NCI-H1436 treated with DMSO at 0.1 percent for 48 hours (cell line): ENCODE results near the gene GLTPD2.

Experiments
- DNase-seq: peaks from one replicate; lab custom pipeline; 2025; lab: John Stamatoyannopoulos, UW

GLTPD2 gene

GRCh38 chr17:4771519-4772234 lies 17.1 kb upstream of the GLTPD2 start, which contains the start of gene TM4SF5:
TM4SF5 (plus strand) TSS chr17:4771886; CDS start chr17:4771923, 37 bp downstream.
- DNase-seq, result no peak

GRCh38 chr17:4772235-4772613 lies 16.5 kb upstream of the GLTPD2 start:
- no peak for DNase-seq

GRCh38 chr17:4777969-4778760 lies 10.6 kb upstream of the GLTPD2 start:
- DNase-seq, result no peak

GRCh38 chr17:4780325-4780955 lies 8.3 kb upstream of the GLTPD2 start:
- no peak for DNase-seq

- DNase-seq, result no peak
Measured at GRCh38 chr17:4782652-4783051, 6.1 kb upstream of the GLTPD2 start.

- no peak for DNase-seq
Measured at GRCh38 chr17:4785311-4786105, 3.3 kb upstream of the GLTPD2 start.

GRCh38 chr17:4786106-4786511 lies 2.7 kb upstream of the GLTPD2 start, which contains the start of gene VMO1:
VMO1 (minus strand) TSS chr17:4786364; CDS start chr17:4786352, 12 bp downstream.
- DNase-seq, result no peak

GRCh38 chr17:4786516-4786915 lies 2.2 kb upstream of the GLTPD2 start:
- DNase-seq, result no peak

- no peak for DNase-seq
Measured at GRCh38 chr17:4788159-4788806, 481 bp upstream of the GLTPD2 start.

GRCh38 chr17:4789701-4789950 lies 862 bp downstream of the GLTPD2 start:
- DNase-seq, result no peak

GRCh38 chr17:4789951-4790704 lies 1.4 kb downstream of the GLTPD2 start:
- no peak for DNase-seq

GRCh38 chr17:4790705-4791088 lies 1.9 kb downstream of the GLTPD2 start:
- no peak for DNase-seq

GRCh38 chr17:4795168-4795567 lies 6.4 kb downstream of the GLTPD2 start:
- DNase-seq, result no peak

GRCh38 chr17:4796552-4796920 lies 7.8 kb downstream of the GLTPD2 start:
- no peak for DNase-seq

GRCh38 chr17:4800462-4801196 lies 11.9 kb downstream of the GLTPD2 start:
- no peak for DNase-seq

GRCh38 chr17:4802228-4802627 lies 13.5 kb downstream of the GLTPD2 start, which contains the start of gene C17orf114:
C17orf114 (minus strand) TSS chr17:4802328.
- no peak for DNase-seq

GRCh38 chr17:4806456-4806776 lies 17.7 kb downstream of the GLTPD2 start:
- DNase-seq, result no peak

GRCh38 chr17:4806777-4807604 lies 18.2 kb downstream of the GLTPD2 start, which contains the start of gene PLD2:
PLD2 (plus strand) TSS chr17:4807152; CDS start chr17:4807773, 621 bp downstream.
- no peak for DNase-seq

- no peak for DNase-seq
Measured at GRCh38 chr17:4807605-4808377, 19.0 kb downstream of the GLTPD2 start.
